GM23338 (cell line): Measurements from ENCODE around the gene DCPS.

Experiments
- CREB1 ChIP-seq: fragments of 250-450 bp; sonication (Bioruptor Pico); IDR thresholded peaks from 2 replicates; pipeline ENCODE4 v1.5.0; 2020; ENCODE audit warnings: low read depth, mild to moderate bottlenecking, moderate library complexity
- CTCF ChIP-seq, 2 experiments: fragments of 200-600 bp in 1 of 2; sonication (generic) in 1 of 2; conservative IDR thresholded peaks; 2 replicates each; pipeline versions ENCODE4 v1.5.1 to v1.6.1; 2016 to 2017; ENCODE audit warnings: antibody characterized with exemption in 2 of 2, low read depth in 2 of 2, mild to moderate bottlenecking in 2 of 2, moderate library complexity in 1 of 2
- ETS1 ChIP-seq: IDR thresholded peaks from 2 replicates; pipeline ENCODE4 v1.6.1; 2016; ENCODE audit warnings: antibody characterized with exemption
- EZH2 ChIP-seq: fragments of 200-600 bp; sonication (generic); IDR thresholded peaks from one replicate; pipeline ENCODE4 v1.8.0; 2017; ENCODE audit warnings: antibody characterized with exemption, mild to moderate bottlenecking, low read depth; ENCODE audit not compliant: unreplicated experiment
- EZH2phosphoT487 ChIP-seq: fragments of 200-600 bp; sonication (generic); IDR thresholded peaks from one replicate; pipeline ENCODE4 v1.8.1; 2018; ENCODE audit warnings: antibody characterized with exemption; ENCODE audit not compliant: unreplicated experiment
- JUNB ChIP-seq: IDR thresholded peaks from one replicate; pipeline ENCODE4 v1.6.1; 2016; ENCODE audit warnings: antibody characterized with exemption; ENCODE audit not compliant: unreplicated experiment
- POLR2AphosphoS5 ChIP-seq: IDR thresholded peaks from 2 replicates; pipeline ENCODE4 v1.6.1; 2016; ENCODE audit warnings: antibody characterized with exemption, low read depth
- REST ChIP-seq: IDR thresholded peaks from one replicate; pipeline ENCODE4 v1.6.1; 2018; ENCODE audit warnings: antibody characterized with exemption; ENCODE audit not compliant: unreplicated experiment
- STAT1 ChIP-seq: IDR thresholded peaks from one replicate; pipeline ENCODE4 v1.6.1; 2016; ENCODE audit warnings: antibody characterized with exemption; ENCODE audit not compliant: unreplicated experiment
- ZNF114 ChIP-seq: fragments of 250-450 bp; sonication (Bioruptor Pico); IDR thresholded peaks from 2 replicates; pipeline ENCODE4 v1.5.0; 2020; ENCODE audit warnings: mild to moderate bottlenecking, moderate library complexity
- ZNF331 ChIP-seq: fragments of 250-450 bp; sonication (Bioruptor Pico); IDR thresholded peaks from 2 replicates; pipeline ENCODE4 v1.5.0; 2020; ENCODE audit warnings: low read depth, mild to moderate bottlenecking, moderate library complexity

- no peak for TF ChIP-seq CTCF (conservative IDR thresholded peaks at IDR 0.05; ENCODE audit: low read depth in 2 of 2)
- no peak for TF ChIP-seq JUNB
- TF ChIP-seq EZH2 = no peak
- no peak for TF ChIP-seq POLR2AphosphoS5
- TF ChIP-seq EZH2phosphoT487 = no peak
- TF ChIP-seq REST = no peak
- no peak for TF ChIP-seq ZNF114
- TF ChIP-seq CREB1 (CRISPR knock-in tag) = no peak
- no peak for TF ChIP-seq ZNF331 (CRISPR knock-in tag)
- TF ChIP-seq STAT1 = no peak
- no peak for TF ChIP-seq ETS1
Observed at GRCh38 chr11:126288237-126288636, 15.6 kb upstream of the DCPS start.
